ENCODE data around the gene RCSD1.

The RCSD1 gene

GRCh38 chr1:167594822-167595221 is 35.2 kb upstream of the RCSD1 start:
- TF ChIP-seq GLIS3 (CRISPR knock-in tag; IDR thresholded peaks at IDR 0.05) (no peak), PPARA (CRISPR knock-in tag; IDR thresholded peaks at IDR 0.05; ENCODE audit: borderline replicate concordance) (no peak), CSRNP3 (CRISPR knock-in tag; IDR thresholded peaks at IDR 0.05) (no peak), TOX (CRISPR knock-in tag; IDR thresholded peaks at IDR 0.05; ENCODE audit: borderline replicate concordance) (no peak), ZNF8 (CRISPR knock-in tag; IDR thresholded peaks at IDR 0.05) (no peak), ISL1 (CRISPR knock-in tag; IDR thresholded peaks at IDR 0.05) (no peak; the same call in 1 of the 2 replicates), ZC3H10 (CRISPR knock-in tag; IDR thresholded peaks at IDR 0.05) (no peak), ZFP3 (CRISPR knock-in tag; IDR thresholded peaks at IDR 0.05) (no peak), ARNTL (CRISPR knock-in tag; IDR thresholded peaks at IDR 0.05; ENCODE audit: borderline replicate concordance, low read depth) (no peak), CSDC2 (CRISPR knock-in tag; IDR thresholded peaks at IDR 0.05) (no peak), TCF4 (CRISPR knock-in tag; IDR thresholded peaks at IDR 0.05; ENCODE audit: borderline replicate concordance) (no peak), SNAI2 (CRISPR knock-in tag; IDR thresholded peaks at IDR 0.05) (no peak), OSR1 (CRISPR knock-in tag; IDR thresholded peaks at IDR 0.05) (no peak), PATZ1 (CRISPR knock-in tag; IDR thresholded peaks at IDR 0.05; ENCODE audit: borderline replicate concordance) (no peak), ZFP30 (CRISPR knock-in tag; IDR thresholded peaks at IDR 0.05) (no peak)
- TF ChIP-seq, protein P1, sequence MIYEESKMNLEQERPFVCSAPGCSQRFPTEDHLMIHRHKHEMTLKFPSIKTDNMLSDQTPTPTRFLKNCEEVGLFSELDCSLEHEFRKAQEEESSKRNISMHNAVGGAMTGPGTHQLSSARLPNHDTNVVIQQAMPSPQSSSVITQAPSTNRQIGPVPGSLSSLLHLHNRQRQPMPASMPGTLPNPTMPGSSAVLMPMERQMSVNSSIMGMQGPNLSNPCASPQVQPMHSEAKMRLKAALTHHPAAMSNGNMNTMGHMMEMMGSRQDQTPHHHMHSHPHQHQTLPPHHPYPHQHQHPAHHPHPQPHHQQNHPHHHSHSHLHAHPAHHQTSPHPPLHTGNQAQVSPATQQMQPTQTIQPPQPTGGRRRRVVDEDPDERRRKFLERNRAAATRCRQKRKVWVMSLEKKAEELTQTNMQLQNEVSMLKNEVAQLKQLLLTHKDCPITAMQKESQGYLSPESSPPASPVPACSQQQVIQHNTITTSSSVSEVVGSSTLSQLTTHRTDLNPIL (CRISPR knock-in tag; IDR thresholded peaks at IDR 0.05; ENCODE audit: low read depth): no peak

DNA sequence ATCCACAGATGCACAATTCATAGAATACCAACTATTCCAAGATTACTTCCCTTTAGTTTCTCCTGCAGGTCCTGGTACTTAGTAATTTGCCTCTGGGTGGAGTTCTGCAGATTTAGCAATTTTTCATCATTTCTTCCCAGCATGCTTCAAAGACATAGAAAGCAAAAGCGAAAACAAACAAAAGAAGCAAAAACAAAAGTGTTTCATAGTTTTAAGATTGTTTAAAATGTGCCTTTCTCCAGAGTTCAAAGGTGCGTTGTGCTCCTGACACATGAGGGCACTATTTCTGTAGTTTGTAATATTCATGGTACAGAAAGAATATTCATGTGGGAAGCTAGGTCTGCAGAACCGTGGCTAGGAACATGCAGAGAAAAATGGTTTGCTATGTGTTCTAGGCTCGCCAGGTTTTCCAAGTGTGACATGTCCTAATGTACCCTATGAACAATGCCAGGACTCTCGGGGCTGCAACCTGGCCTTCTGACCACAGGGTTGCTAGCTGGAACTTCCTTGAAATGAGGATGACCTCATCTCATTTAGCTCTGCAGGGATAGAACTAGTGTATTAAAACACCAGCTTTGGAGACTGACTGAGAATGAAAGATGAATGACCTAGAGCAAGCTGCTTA is 30.0 kb upstream of the RCSD1 start:
- TF ChIP-seq CSRNP3 (CRISPR knock-in tag; IDR thresholded peaks at IDR 0.05) (no peak), TOX (CRISPR knock-in tag; IDR thresholded peaks at IDR 0.05; ENCODE audit: borderline replicate concordance) (no peak), ZNF565 (CRISPR knock-in tag; conservative IDR thresholded peaks at IDR 0.05; ENCODE audit: low read depth) (no peak)
- ATAC-seq: peak; percentile 95

More at GRCh38 chr1:167594822-167595221, 35.2 kb upstream of the RCSD1 start:
- peak; percentile 59 for ATAC-seq

GRCh38 chr1:167601442-167602383 is 28.3 kb upstream of the RCSD1 start:
- ATAC-seq: no peak
- TF ChIP-seq PATZ1 (CRISPR knock-in tag; IDR thresholded peaks at IDR 0.05; ENCODE audit: borderline replicate concordance) (no peak), ESRRG (CRISPR knock-in tag; IDR thresholded peaks at IDR 0.05) (no peak), ZFP3 (CRISPR knock-in tag; IDR thresholded peaks at IDR 0.05) (no peak), ZNF565 (CRISPR knock-in tag; conservative IDR thresholded peaks at IDR 0.05; ENCODE audit: low read depth) (no peak), ZNF8 (CRISPR knock-in tag; IDR thresholded peaks at IDR 0.05) (no peak), GLIS3 (CRISPR knock-in tag; IDR thresholded peaks at IDR 0.05) (no peak), ISL1 (CRISPR knock-in tag; IDR thresholded peaks at IDR 0.05) (no peak), ZNF70 (CRISPR knock-in tag; IDR thresholded peaks at IDR 0.05) (no peak), TSHZ2 (CRISPR knock-in tag; IDR thresholded peaks at IDR 0.05) (no peak), ZFP30 (CRISPR knock-in tag; IDR thresholded peaks at IDR 0.05) (no peak), RARB (CRISPR knock-in tag; IDR thresholded peaks at IDR 0.05) (no peak), OSR1 (CRISPR knock-in tag; IDR thresholded peaks at IDR 0.05) (no peak)
- TF ChIP-seq, protein P1 (CRISPR knock-in tag; IDR thresholded peaks at IDR 0.05; ENCODE audit: low read depth): no peak

Measured in SK-N-SH treated with all-trans-retinoic acid at 6 μM for 48 hours (cell line).